OCI-LY7 (cell line): ENCODE results near the gene CDC123. TPM values are rescaled to one million over a fixed set of nuclear protein-coding genes. Genes with fewer than 3 reads are reported as not detected.
"Not testable (repeated sequence)": the region's sequence is repeated elsewhere in the genome, so short reads cannot be mapped to it uniquely, and the experiment has no call there.

Source experiments
- BruUV-seq: library from RNA; stranded (reverse); fragments of 400-500 nt; replicated peaks from 2 replicates; lab custom pipeline; 2021; lab: Mats Ljungman, UMichigan
- CTCF ChIA-PET: fragments of 300-600 bp; sonication (Branson Sonifier 250); formaldehyde crosslinking; loops from one replicate; lab custom pipeline; 2022; ENCODE audit warnings: antibody characterized with exemption; ENCODE audit not compliant: unreplicated experiment; lab: Charles Lee
- POLR2A ChIA-PET: fragments of 300-600 bp; sonication (Branson Sonifier 250); formaldehyde crosslinking; loops from one replicate; lab custom pipeline; 2022; ENCODE audit warnings: antibody characterized with exemption; lab: Charles Lee
- DNase-seq: peaks from one replicate; pipeline ENCODE4 v3.0.0-alpha.2; 2015; ENCODE audit warnings: low spot score
- H2AFZ ChIP-seq: fragments of 200-600 bp; sonication (generic), shearing (Covaris generic); 2 replicates; pipeline ENCODE4 v1.6.1; 2014; ENCODE audit warnings: mild to moderate bottlenecking, antibody characterized with exemption, low read length, moderate library complexity
- H3K27ac ChIP-seq: fragments of 200-600 bp; sonication (generic); 2 replicates; pipeline ENCODE4 v1.5.1; 2014; ENCODE audit warnings: mixed run types, low read depth, mild to moderate bottlenecking, moderate library complexity, low read length, inconsistent platforms; ENCODE audit not compliant: poor library complexity, severe bottlenecking
- H3K36me3 ChIP-seq: fragments of 200-600 bp; sonication (generic); 2 replicates; pipeline ENCODE4 v1.6.1; 2014; ENCODE audit warnings: mild to moderate bottlenecking, antibody characterized with exemption, low read length, moderate library complexity, mixed read lengths; ENCODE audit not compliant: insufficient read depth
- H3K4me1 ChIP-seq: fragments of 200-600 bp; sonication (generic); 2 replicates; pipeline ENCODE4 v1.5.1; 2014; ENCODE audit warnings: mild to moderate bottlenecking, low read length; ENCODE audit not compliant: insufficient read depth, poor library complexity, severe bottlenecking
- H3K4me2 ChIP-seq: fragments of 200-600 bp; sonication (generic); 2 replicates; pipeline ENCODE4 v1.6.1; 2014; ENCODE audit warnings: mild to moderate bottlenecking, low read length
- H3K4me3 ChIP-seq: fragments of 200-600 bp; sonication (generic); 2 replicates; pipeline ENCODE4 v1.5.1; 2014; ENCODE audit warnings: mild to moderate bottlenecking, low read depth, low read length; ENCODE audit not compliant: poor library complexity, severe bottlenecking
- H3K79me2 ChIP-seq: fragments of 200-600 bp; sonication (generic); 2 replicates; pipeline ENCODE4 v1.6.1; 2016; ENCODE audit warnings: low read depth, mild to moderate bottlenecking, low read length, moderate library complexity, mixed read lengths; ENCODE audit not compliant: insufficient read depth
- H3K9me2 ChIP-seq: fragments of 200-600 bp; sonication (generic); 2 replicates; pipeline ENCODE4 v1.6.1; 2016; ENCODE audit warnings: mild to moderate bottlenecking, low read length, mixed read lengths; ENCODE audit not compliant: insufficient read depth
- H3K9me3 ChIP-seq: fragments of 200-600 bp; sonication (generic); 2 replicates; pipeline ENCODE4 v1.6.1; 2014; ENCODE audit warnings: mild to moderate bottlenecking, mixed run types, low read length, mixed read lengths
- H4K20me1 ChIP-seq: fragments of 200-600 bp; sonication (generic); 2 replicates; pipeline ENCODE4 v1.6.1; 2014; ENCODE audit warnings: mild to moderate bottlenecking, antibody characterized with exemption, low read length, moderate library complexity, mixed read lengths; ENCODE audit not compliant: insufficient read depth
- CTCF ChIP-seq: fragments of 200-600 bp; sonication (generic); conservative IDR thresholded peaks from 2 replicates; pipeline ENCODE4 v1.5.1; 2014; ENCODE audit warnings: mild to moderate bottlenecking, antibody characterized with exemption, low read length, moderate library complexity, mixed read lengths
- EZH2phosphoT487 ChIP-seq: fragments of 200-600 bp; sonication (generic); IDR thresholded peaks from 2 replicates; pipeline ENCODE4 v1.6.1; 2018; ENCODE audit warnings: low read depth, borderline replicate concordance, mild to moderate bottlenecking, mixed run types, antibody characterized with exemption, low read length, moderate library complexity, mixed read lengths
- intact Hi-C: fragments of 100-400 bp; cut with micrococcal nuclease; formaldehyde crosslinking; loops from one replicate; pipeline ENCODE4 v1.10.0; 2022; ENCODE audit not compliant: unreplicated experiment
- total RNA-seq, 2 experiments: library from RNA; depleted of rRNA in 1 of 2; stranded (reverse); fragments of >200 nt in 1 of 2; shearing (Covaris generic) in 1 of 2; gene quantifications; 2 replicates each; pipeline ENCODE4 v1.2.3, GENCODE V29; 2014 to 2022

Gene CDC123
- total RNA-seq, 2 experiments from 2014 or later, result 128 to 168 TPM

- no peaks in the 10 kb centered on the region for H4K20me1 ChIP-seq
- CTCF ChIA-PET, result no interaction called here
Observed at GRCh38 chr10:12221323-12222298, 25.6 kb downstream of the CDC123 start.

GRCh38 chr10:12225444-12225843 is 29.5 kb downstream of the CDC123 start:
- BruUV-seq, result no TSS peak
- Histone ChIP-seq H3K79me2 (peaks cover 22% of the 10 kb centered on the region), H4K20me1 (no peaks in the 10 kb centered on the region), H3K9me2 (no peaks in the 10 kb centered on the region), H3K27ac (no peak overlapping the region), H2AFZ (no peak overlapping the region), H3K36me3 (peaks cover 90% of the 10 kb centered on the region), H3K9me3 (peaks cover 8% of the 10 kb centered on the region; the same call in 1 of the 2 replicates), H3K4me3 (no peak overlapping the region), H3K4me2 (no peak overlapping the region), H3K4me1 (no peaks in the 10 kb centered on the region)
- intact Hi-C loops, result no loop called here
- no peak for DNase-seq
- TF ChIP-seq CTCF (no peak), EZH2phosphoT487 (no peak)
- ChIA-PET CTCF (no interaction called here), POLR2A (interaction anchor here (0.6 kb wide), 1 partner anchor 9 kb away, joined by 3 read pairs; no protein-coding TSS in a partner anchor)

More at GRCh38 chr10:12221323-12222298, 25.6 kb downstream of the CDC123 start:
- Histone ChIP-seq H3K27ac (no peak overlapping the region), H3K4me2 (no peak overlapping the region), H3K4me1 (no peaks in the 10 kb centered on the region), H3K4me3 (no peak overlapping the region), H2AFZ (no peak overlapping the region), H3K79me2 (peaks cover 24% of the 10 kb centered on the region), H3K9me3 (peaks cover 8% of the 10 kb centered on the region; the same call in 1 of the 2 replicates), H3K36me3 (peaks cover 90% of the 10 kb centered on the region), H3K9me2 (no peaks in the 10 kb centered on the region)
- TF ChIP-seq CTCF (no peak), EZH2phosphoT487 (no peak)
- POLR2A ChIA-PET, result interaction anchor here (1.3 kb wide), 1 partner anchor 23 kb away, joined by 3 read pairs; no protein-coding TSS in a partner anchor
- DNase-seq, result no peak
- BruUV-seq, result no TSS peak
- intact Hi-C loops, result no loop called here

- DNase-seq, H3K4me3 ChIP-seq, H3K4me1 ChIP-seq, H3K4me2 ChIP-seq, H3K27ac ChIP-seq, H4K20me1 ChIP-seq, BruUV-seq, H3K9me2 ChIP-seq, intact Hi-C loops, H3K9me3 ChIP-seq, CTCF ChIA-PET, H2AFZ ChIP-seq, POLR2A ChIA-PET: not testable (repeated sequence)
- H3K36me3 ChIP-seq, result peaks cover 92% of the 10 kb centered on the region
- H3K79me2 ChIP-seq, result peaks cover 22% of the 10 kb centered on the region
Observed at GRCh38 chr10:12226438-12226837, 30.4 kb downstream of the CDC123 start.
